Activated CD4-positive, alpha-beta T cell treated with anti-CD3 and anti-CD28 coated beads, Interleukin-2, amount 10 ng/mL, durations not matched to agents 7 days and 5 days (primary cell): ENCODE measurements around the gene MYH3. TPM values are rescaled to one million over a fixed set of nuclear protein-coding genes. Genes with fewer than 3 reads are reported as not detected.

Experiments used
- CTCF ChIA-PET: fragments of 350-600 bp; sonication (Branson Sonifier 250); formaldehyde crosslinking; loops from one replicate; lab custom pipeline; 2021; ENCODE audit warnings: antibody characterized with exemption; lab: Charles Lee
- POLR2A ChIA-PET: fragments of 350-600 bp; sonication (Branson Sonifier 250); formaldehyde crosslinking; loops from one replicate; lab custom pipeline; 2021; ENCODE audit warnings: antibody characterized with exemption; lab: Charles Lee
- DNase-seq: peaks from one replicate; pipeline ENCODE4 v3.0.0-alpha.2; 2020
- H3K27ac Mint-ChIP-seq: one replicate; pipeline ENCODE4 v1.8.0; 2021; ENCODE audit warnings: mild to moderate bottlenecking, moderate library complexity, mixed read lengths
- H3K27me3 Mint-ChIP-seq: one replicate; pipeline ENCODE4 v1.8.0; 2021; ENCODE audit warnings: mixed read lengths
- H3K36me3 Mint-ChIP-seq: one replicate; pipeline ENCODE4 v1.8.0; 2021; ENCODE audit warnings: low read depth, mixed read lengths
- H3K4me1 Mint-ChIP-seq: one replicate; pipeline ENCODE4 v1.8.0; 2021; ENCODE audit warnings: mixed read lengths
- H3K4me3 Mint-ChIP-seq: one replicate; pipeline ENCODE4 v1.8.0; 2021; ENCODE audit warnings: mild to moderate bottlenecking, moderate library complexity, mixed read lengths
- H3K9me3 Mint-ChIP-seq: one replicate; pipeline ENCODE4 v1.8.0; 2021; ENCODE audit warnings: mixed read lengths
- total RNA-seq, 2 experiments: library from RNA; stranded (reverse); gene quantifications; one replicate each; pipeline ENCODE4 v1.2.3, GENCODE V29; 2021

The MYH3 gene
- total RNA-seq, 2 experiments from 2014 or later = 3.9 to 5.5 TPM

DNA sequence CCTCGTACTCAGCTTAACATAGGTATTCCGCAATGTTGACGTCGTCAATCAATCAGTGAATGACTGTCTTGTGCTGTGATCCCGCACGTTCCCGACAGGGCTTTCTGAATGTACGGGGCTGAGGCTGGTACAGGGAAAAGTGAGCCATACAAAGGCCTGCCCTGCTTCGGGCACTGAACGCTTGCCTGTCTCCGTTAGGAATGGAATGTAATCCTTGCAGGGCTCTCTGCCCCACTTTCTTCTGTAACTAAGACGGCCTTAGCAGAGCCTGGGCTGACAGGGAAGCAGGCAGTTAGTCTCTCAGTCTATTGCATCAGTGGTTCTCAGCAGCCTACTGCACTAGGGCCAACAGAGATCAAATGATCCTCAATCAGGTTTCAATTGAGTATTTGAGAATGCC is 16.2 kb upstream of the MYH3 start:
- Mint-ChIP-seq H3K27me3 (no peaks in the 10 kb centered on the region), H3K4me3 (no peak overlapping the region), H3K4me1 (no peaks in the 10 kb centered on the region), H3K9me3 (no peaks in the 10 kb centered on the region), H3K27ac (no peak overlapping the region), H3K36me3 (peaks cover 8% of the 10 kb centered on the region)
- no peak for DNase-seq
- ChIA-PET POLR2A (no interaction called here), CTCF (interaction anchor here (1.0 kb wide), 1 partner anchor 19 kb away, joined by 3 read pairs; no protein-coding TSS in a partner anchor)

DNA sequence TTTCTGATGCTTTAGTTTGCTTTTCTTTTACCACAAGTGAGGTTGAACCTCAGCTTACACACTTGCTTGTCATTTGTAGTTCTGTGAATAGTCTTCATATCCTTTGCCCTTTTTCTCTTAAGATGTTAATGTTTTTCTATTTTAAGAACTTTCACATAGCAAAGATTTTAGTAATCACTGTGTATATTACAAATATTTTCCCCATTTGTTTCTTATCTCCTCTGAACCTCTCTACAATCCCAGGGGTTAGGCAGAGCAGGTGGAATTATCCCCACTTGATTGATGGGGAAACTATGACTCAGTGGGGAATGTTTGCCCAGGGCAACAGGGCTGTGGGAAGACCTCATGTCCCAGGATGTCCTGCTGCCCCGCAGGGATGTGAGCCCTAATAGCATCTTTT is 11.7 kb upstream of the MYH3 start:
- POLR2A ChIA-PET = no interaction called here
- CTCF ChIA-PET = no interaction called here

DNA sequence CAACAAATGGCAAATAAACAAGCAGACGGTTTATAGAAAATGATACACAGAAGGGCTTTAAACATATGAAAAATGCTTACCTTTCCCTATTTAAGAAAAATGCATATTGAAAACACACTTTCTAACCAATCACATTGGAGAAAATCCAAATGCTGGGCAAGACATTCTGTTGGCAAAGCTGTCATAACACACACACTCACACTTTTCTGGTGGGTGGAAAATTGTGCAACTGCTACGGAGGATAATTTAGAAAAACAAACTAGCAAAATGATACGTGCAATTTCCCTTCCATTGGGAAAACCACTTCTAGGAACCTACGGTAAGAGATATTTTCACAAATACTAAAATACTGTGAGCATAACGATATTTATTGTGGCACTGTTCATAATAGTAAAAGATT is 9.8 kb upstream of the MYH3 start:
- Mint-ChIP-seq H3K9me3 (no peaks in the 10 kb centered on the region), H3K4me1 (no peaks in the 10 kb centered on the region), H3K27ac (no peak overlapping the region), H3K36me3 (no peaks in the 10 kb centered on the region), H3K27me3 (no peaks in the 10 kb centered on the region), H3K4me3 (no peak overlapping the region)
- no peak for DNase-seq
- POLR2A ChIA-PET = no interaction called here
- CTCF ChIA-PET = no interaction called here

More for the DNA sequence above, 11.7 kb upstream of the MYH3 start:
- no peaks in the 10 kb centered on the region for H3K4me1 Mint-ChIP-seq
- DNase-seq = no peak
- no peaks in the 10 kb centered on the region for H3K9me3 Mint-ChIP-seq
- no peak overlapping the region for H3K27ac Mint-ChIP-seq
- H3K36me3 Mint-ChIP-seq = no peaks in the 10 kb centered on the region
- H3K27me3 Mint-ChIP-seq = no peaks in the 10 kb centered on the region
- no peak overlapping the region for H3K4me3 Mint-ChIP-seq

DNA sequence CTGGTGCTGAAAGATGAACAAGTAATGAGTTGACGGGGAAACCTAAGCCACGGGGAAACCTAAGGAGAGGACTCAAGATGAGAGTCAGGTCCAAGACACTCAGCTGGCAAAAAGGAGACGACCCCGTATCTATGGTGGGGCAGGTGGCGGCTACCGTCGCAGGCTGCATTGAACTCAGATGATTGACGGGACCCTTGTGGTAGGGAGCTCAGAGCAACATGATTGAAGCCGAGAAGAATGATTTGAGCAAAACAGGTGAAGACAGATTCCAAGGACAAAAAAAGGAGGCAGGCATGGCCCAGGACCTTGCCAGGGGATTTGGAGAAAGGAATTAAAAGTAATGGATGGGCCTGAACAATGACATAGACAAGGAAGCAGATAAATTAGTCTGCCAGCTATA is 7.5 kb upstream of the MYH3 start:
- Mint-ChIP-seq H3K4me1 (no peaks in the 10 kb centered on the region), H3K27ac (no peak overlapping the region), H3K27me3 (no peaks in the 10 kb centered on the region), H3K36me3 (no peaks in the 10 kb centered on the region), H3K9me3 (no peaks in the 10 kb centered on the region), H3K4me3 (no peak overlapping the region)
- no peak for DNase-seq
- POLR2A ChIA-PET = interaction anchor here (0.6 kb wide), 1 partner anchor 161 kb away, joined by 3 read pairs; no protein-coding TSS in a partner anchor
- CTCF ChIA-PET = interaction anchor here (1.0 kb wide), 2 partner anchors 12 to 72 kb away, joined by 3 to 4 read pairs; no protein-coding TSS in a partner anchor

DNA sequence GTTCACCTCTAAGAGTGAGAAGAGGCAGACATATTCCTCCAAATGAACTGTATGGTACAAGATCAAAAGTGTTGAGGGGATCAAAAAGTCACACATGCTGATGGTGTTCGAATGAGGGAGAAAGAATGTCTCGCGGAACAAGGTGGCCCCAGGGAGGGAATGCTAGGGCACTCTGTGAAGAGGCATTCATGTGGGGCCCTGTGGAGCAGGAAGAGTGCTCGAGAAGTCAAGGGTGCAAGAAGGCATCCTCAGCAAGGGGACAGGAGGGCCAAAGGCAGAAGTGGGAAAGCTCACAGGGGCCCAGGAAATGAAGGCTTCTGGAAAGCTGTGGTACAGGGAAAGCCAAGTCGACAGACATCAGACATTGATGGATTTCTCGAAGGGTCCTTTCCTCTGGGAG is 6.1 kb upstream of the MYH3 start:
- CTCF ChIA-PET = no interaction called here
- POLR2A ChIA-PET = no interaction called here
- no peaks in the 10 kb centered on the region for H3K4me1 Mint-ChIP-seq

DNA sequence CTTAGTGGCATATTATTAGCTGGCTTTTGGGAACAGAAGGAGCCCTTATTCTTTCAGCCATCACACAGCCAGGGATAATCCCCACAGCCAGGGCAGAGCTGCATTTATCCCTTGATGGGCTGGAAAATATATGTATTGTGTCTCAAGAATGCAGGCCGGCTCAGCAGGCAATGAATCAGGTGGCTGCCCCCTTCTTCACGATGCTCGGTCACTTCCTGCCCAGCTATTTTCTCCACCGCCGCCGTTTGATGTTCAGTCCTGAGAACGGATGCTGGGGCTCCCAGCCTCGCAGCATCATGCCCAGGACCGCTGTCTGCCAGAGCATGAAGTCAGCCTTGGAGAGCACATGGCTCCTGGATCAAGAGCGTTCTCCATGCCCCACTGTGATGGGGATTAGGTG is 4.3 kb upstream of the MYH3 start:
- H3K9me3 Mint-ChIP-seq = no peaks in the 10 kb centered on the region

More for the DNA sequence above, 6.1 kb upstream of the MYH3 start:
- H3K4me3 Mint-ChIP-seq = no peak overlapping the region
- DNase-seq = no peak
- H3K9me3 Mint-ChIP-seq = no peaks in the 10 kb centered on the region
- H3K27me3 Mint-ChIP-seq = no peaks in the 10 kb centered on the region
- no peaks in the 10 kb centered on the region for H3K36me3 Mint-ChIP-seq
- no peak overlapping the region for H3K27ac Mint-ChIP-seq

DNA sequence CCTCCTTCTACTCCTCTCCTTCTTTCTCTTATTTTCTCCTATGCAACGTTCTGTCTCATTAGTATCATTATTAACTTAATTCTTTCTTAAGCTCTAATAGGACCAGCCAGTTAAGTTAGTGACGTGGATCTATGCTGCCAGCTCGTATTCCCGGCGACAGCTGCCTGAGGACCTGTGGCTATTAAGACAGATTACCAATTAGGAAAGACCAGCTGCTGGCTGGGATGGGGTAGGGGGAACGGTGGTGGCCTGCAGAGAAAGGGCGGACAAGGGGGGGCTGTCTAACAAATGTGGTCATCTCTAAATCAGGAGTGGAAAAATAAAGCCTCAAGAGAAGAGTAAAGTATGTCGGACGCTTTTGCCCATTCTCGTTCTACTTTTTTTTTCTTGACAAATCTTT is 770 bp upstream of the MYH3 start:
- Mint-ChIP-seq H3K27ac (no peak overlapping the region), H3K4me3 (no peak overlapping the region), H3K4me1 (peaks cover 6% of the 10 kb centered on the region), H3K36me3 (no peaks in the 10 kb centered on the region), H3K9me3 (no peaks in the 10 kb centered on the region), H3K27me3 (no peaks in the 10 kb centered on the region)
- DNase-seq = no peak
- CTCF ChIA-PET = interaction anchor here (1.2 kb wide), 1 partner anchor 12 kb away, joined by 5 read pairs; no protein-coding TSS in a partner anchor
- POLR2A ChIA-PET = no interaction called here

More for the DNA sequence above, 4.3 kb upstream of the MYH3 start:
- Mint-ChIP-seq H3K4me3 (no peak overlapping the region), H3K4me1 (no peaks in the 10 kb centered on the region), H3K36me3 (no peaks in the 10 kb centered on the region), H3K27me3 (no peaks in the 10 kb centered on the region), H3K27ac (no peak overlapping the region)
- no peak for DNase-seq
- CTCF ChIA-PET = interaction anchor here (0.9 to 1.3 kb wide), 2 partner anchors 9 to 15 kb away, joined by 3 to 5 read pairs; no protein-coding TSS in a partner anchor
- POLR2A ChIA-PET = no interaction called here

DNA sequence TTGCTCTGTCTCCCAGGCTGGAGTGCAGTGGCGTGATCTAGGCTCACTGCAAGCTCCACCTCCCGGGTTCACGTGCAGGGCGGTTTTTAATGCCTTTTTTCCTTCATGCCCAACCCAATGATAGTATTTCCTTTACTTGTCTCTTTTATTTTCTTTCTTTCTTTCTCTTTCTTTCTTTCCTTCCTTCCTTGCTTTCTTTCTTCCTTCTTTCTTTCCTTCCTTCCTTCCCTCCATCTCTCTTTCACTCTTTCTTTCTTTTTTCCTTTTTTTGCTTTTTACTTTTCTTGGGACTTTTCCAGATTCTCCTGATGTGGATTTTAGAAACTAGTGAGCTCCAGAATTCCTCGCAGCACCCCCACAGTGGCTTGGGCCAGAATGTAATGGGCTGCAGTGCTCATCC is 3.1 kb downstream of the MYH3 start:
- no peaks in the 10 kb centered on the region for H3K27me3 Mint-ChIP-seq
- H3K27ac Mint-ChIP-seq = no peak overlapping the region
- POLR2A ChIA-PET = interaction anchor here (0.6 kb wide), 1 partner anchor 33 kb away, joined by 16 read pairs; no protein-coding TSS in a partner anchor
- H3K9me3 Mint-ChIP-seq = no peaks in the 10 kb centered on the region
- no peak for DNase-seq
- H3K4me3 Mint-ChIP-seq = no peak overlapping the region
- CTCF ChIA-PET = interaction anchor here (1.6 to 2.1 kb wide), 2 partner anchors 8 to 22 kb away, joined by 5 to 8 read pairs; no protein-coding TSS in a partner anchor
- no peaks in the 10 kb centered on the region for H3K36me3 Mint-ChIP-seq
- peaks cover 8% of the 10 kb centered on the region for H3K4me1 Mint-ChIP-seq

DNA sequence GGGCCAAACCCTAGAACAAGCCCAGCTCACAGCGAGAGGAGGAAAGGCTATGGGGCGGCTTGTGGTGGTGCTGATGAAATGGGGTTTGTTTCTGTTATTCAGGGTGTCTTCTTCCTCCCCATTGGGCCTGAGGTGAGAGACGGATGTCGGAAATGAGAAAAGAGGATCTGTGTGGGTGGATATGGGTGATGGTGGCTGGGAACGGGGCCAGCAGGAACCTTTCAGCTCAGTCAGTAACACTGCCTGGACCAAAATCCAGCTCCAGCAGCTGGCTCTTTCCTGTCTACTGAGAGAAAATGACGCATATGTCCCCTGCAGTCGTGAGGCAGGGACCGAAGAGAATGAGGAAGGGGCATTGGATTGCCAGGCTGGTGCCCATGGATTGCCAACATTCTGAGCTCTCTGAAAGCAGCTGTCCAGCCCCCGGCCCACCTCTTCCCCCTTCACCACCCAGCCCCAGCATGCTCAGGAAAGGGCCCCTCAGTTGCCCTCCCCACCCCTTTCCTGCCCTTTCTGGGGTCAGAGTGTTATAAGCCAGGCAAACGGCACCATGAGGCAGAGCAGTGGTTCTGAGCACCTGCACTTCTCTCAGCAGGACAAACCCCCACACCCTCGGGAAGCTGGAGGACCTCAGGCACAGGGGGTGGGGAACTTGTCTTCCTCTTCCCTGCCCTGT is 4.0 kb downstream of the MYH3 start:
- no peak for DNase-seq
- CTCF ChIA-PET = interaction anchor here (0.9 to 2.1 kb wide), 2 partner anchors 11 to 21 kb away, joined by 3 to 5 read pairs; no protein-coding TSS in a partner anchor
- no peaks in the 10 kb centered on the region for H3K36me3 Mint-ChIP-seq
- no peak overlapping the region for H3K27ac Mint-ChIP-seq
- POLR2A ChIA-PET = no interaction called here
- peaks cover 8% of the 10 kb centered on the region for H3K4me1 Mint-ChIP-seq
- H3K9me3 Mint-ChIP-seq = no peaks in the 10 kb centered on the region
- H3K4me3 Mint-ChIP-seq = no peak overlapping the region
- H3K27me3 Mint-ChIP-seq = no peaks in the 10 kb centered on the region

DNA sequence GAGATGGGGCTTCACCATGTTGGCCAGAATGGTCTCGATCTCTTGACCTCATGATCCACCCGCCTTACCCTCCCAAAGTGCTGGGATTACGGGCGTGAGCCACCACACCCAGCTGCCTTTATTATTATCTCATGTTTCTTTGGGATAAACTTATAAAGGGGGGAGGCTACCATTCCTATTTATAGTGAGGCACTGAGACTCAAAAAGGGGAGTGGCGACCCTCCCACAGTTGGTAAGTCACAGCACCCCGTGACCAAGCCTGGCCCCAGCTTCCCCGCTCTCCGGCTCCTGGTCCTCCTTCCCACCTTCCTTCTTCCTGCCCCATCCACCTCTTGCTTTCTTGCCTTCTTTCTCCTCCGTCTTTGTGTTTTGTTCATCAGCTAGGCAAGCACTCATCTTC is 5.2 kb downstream of the MYH3 start:
- no peak for DNase-seq
- POLR2A ChIA-PET = no interaction called here

DNA sequence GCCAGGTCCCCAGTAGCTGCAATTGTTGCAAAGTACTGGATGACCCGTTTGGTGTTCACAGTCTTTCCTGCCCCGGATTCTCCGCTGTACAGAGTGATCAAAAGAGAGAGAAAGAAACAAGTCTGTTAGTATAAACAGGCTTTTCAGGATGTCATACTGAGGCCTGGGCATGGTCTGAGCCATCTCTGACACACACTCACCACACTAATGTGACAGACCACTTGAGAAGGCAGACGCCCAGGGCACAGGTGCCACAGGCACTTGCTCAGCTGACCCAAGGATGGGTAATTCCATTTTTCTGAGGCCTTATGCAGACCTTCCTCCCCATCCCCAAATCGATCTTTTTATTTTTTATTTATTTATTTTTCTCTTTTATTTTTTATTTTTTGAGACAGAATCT is 7.5 kb downstream of the MYH3 start:
- H3K4me3 Mint-ChIP-seq = no peak overlapping the region
- no peaks in the 10 kb centered on the region for H3K27me3 Mint-ChIP-seq
- POLR2A ChIA-PET = no interaction called here
- no peak overlapping the region for H3K27ac Mint-ChIP-seq
- no peak for DNase-seq
- CTCF ChIA-PET = interaction anchor here (0.6 kb wide), 1 partner anchor 193 kb away, joined by 3 read pairs; no protein-coding TSS in a partner anchor
- H3K36me3 Mint-ChIP-seq = no peaks in the 10 kb centered on the region
- H3K4me1 Mint-ChIP-seq = peaks cover 8% of the 10 kb centered on the region
- no peaks in the 10 kb centered on the region for H3K9me3 Mint-ChIP-seq

More for the DNA sequence above, 5.2 kb downstream of the MYH3 start:
- Mint-ChIP-seq H3K4me3 (no peak overlapping the region), H3K36me3 (no peaks in the 10 kb centered on the region), H3K27me3 (no peaks in the 10 kb centered on the region), H3K4me1 (peaks cover 8% of the 10 kb centered on the region), H3K27ac (no peak overlapping the region), H3K9me3 (no peaks in the 10 kb centered on the region)
- CTCF ChIA-PET = interaction anchor here (0.7 to 0.9 kb wide), 2 partner anchors 13 to 30 kb away, joined by 3 to 4 read pairs; no protein-coding TSS in a partner anchor

DNA sequence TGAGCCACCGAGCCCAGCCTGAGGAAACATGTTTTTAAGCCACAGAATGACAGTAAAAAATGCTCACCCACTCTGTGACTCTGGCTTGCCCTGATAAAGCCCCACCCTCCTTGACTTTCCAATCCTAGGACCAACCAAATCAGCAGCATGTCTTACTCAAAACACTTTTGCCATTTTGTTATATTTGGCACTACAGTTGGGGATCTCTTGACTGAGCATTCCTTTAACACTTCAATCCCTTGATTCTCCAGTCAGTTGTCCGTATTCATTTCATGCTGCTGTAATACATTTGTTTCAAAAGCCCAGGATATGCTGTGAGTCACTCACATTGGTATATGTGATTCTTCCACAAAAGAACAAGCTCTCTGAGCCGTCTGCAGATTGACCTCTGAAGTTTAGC is 8.2 kb downstream of the MYH3 start:
- CTCF ChIA-PET = no interaction called here
- DNase-seq = no peak
- H3K4me1 Mint-ChIP-seq = peaks cover 8% of the 10 kb centered on the region
- no peak overlapping the region for H3K4me3 Mint-ChIP-seq
- no peak overlapping the region for H3K27ac Mint-ChIP-seq
- H3K36me3 Mint-ChIP-seq = peaks cover 2% of the 10 kb centered on the region
- H3K27me3 Mint-ChIP-seq = no peaks in the 10 kb centered on the region
- no peaks in the 10 kb centered on the region for H3K9me3 Mint-ChIP-seq
- POLR2A ChIA-PET = no interaction called here

DNA sequence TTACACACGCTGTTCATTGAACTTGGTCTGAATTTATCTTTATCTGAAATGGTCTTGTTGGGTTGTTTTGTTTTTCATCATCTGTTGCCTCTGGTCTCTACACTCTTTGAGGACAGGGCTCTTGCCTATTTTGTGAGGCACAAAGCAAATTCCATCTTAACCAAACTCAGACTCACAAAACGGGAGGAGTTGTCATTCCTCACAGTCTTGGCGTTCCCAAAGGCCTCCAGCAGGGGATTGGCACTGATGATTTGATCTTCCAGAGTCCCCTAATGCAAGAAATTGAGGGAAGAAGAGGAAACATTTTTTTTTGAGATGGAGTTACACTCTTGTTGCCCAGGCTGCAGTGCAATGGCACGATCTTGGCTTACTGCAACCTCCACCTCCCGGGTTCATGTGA is 8.7 kb downstream of the MYH3 start:
- ChIA-PET POLR2A (no interaction called here), CTCF (interaction anchor here (2.1 kb wide), 1 partner anchor 12 kb away, joined by 8 read pairs; no protein-coding TSS in a partner anchor)
- Mint-ChIP-seq H3K4me1 (peaks cover 5% of the 10 kb centered on the region), H3K36me3 (peaks cover 2% of the 10 kb centered on the region), H3K4me3 (no peak overlapping the region), H3K27me3 (no peaks in the 10 kb centered on the region), H3K9me3 (no peaks in the 10 kb centered on the region), H3K27ac (no peak overlapping the region)
- no peak for DNase-seq
